ENCODE results near the gene CST1.
"Not testable (repeated sequence)": the region's sequence is repeated elsewhere in the genome, so short reads cannot be mapped to it uniquely, and the experiment has no call there.

CST1 gene

GRCh38 chr20:23750786-23751185 is at the start of gene CST1:
CST1 (minus strand) TSS chr20:23750935; CDS start chr20:23750866, 69 bp downstream.
- DNase-seq, result not testable (repeated sequence)

- not testable (repeated sequence) for DNase-seq
These were observed 48.6 kb upstream of the CST1 start for GRCh38 chr20:23799216-23799847.

- DNase-seq, result no peak
These were observed 44.8 kb upstream of the CST1 start for GRCh38 chr20:23795526-23795925.

GRCh38 chr20:23794841-23795240 is 44.1 kb upstream of the CST1 start:
- DNase-seq, result no peak

GRCh38 chr20:23794065-23794464 is 43.3 kb upstream of the CST1 start:
- DNase-seq, result no peak

- no peak for DNase-seq
These were observed 32.7 kb upstream of the CST1 start for GRCh38 chr20:23783447-23783846.

- DNase-seq, result no peak
These were observed 31.7 kb upstream of the CST1 start for GRCh38 chr20:23782366-23782983.

GRCh38 chr20:23778676-23779075 is 27.9 kb upstream of the CST1 start:
- DNase-seq, result not testable (repeated sequence)

- DNase-seq, result not testable (repeated sequence)
These were observed 26.6 kb upstream of the CST1 start for GRCh38 chr20:23777380-23777779.

- no peak for DNase-seq
These were observed 25.5 kb upstream of the CST1 start for GRCh38 chr20:23776067-23776771.

- DNase-seq, result no peak
These were observed 23.3 kb upstream of the CST1 start for GRCh38 chr20:23774081-23774480.

GRCh38 chr20:23773579-23773978 is 22.8 kb upstream of the CST1 start:
- DNase-seq, result no peak

GRCh38 chr20:23773127-23773526 is 22.4 kb upstream of the CST1 start:
- DNase-seq, result no peak

- DNase-seq, result no peak
These were observed 21.3 kb upstream of the CST1 start for GRCh38 chr20:23772074-23772473.

- no peak for DNase-seq
These were observed 19.6 kb upstream of the CST1 start for GRCh38 chr20:23770384-23770783.

- DNase-seq, result not testable (repeated sequence)
These were observed 17.8 kb upstream of the CST1 start for GRCh38 chr20:23768520-23768919.

- no peak for DNase-seq
These were observed 15.8 kb upstream of the CST1 start for GRCh38 chr20:23766531-23766930.

GRCh38 chr20:23765578-23765977 is 14.8 kb upstream of the CST1 start:
- no peak for DNase-seq

- DNase-seq, result not testable (repeated sequence)
These were observed 13.9 kb upstream of the CST1 start for GRCh38 chr20:23764630-23765029.

GRCh38 chr20:23763345-23763744 is 12.6 kb upstream of the CST1 start:
- DNase-seq, result no peak

- DNase-seq, result no peak
These were observed 8.7 kb upstream of the CST1 start for GRCh38 chr20:23759306-23759940.

GRCh38 chr20:23756792-23757191 is 6.1 kb upstream of the CST1 start:
- DNase-seq, result not testable (repeated sequence)

- DNase-seq, result not testable (repeated sequence)
These were observed 4.4 kb upstream of the CST1 start for GRCh38 chr20:23755131-23755611.
